SK-N-SH (cell line): ENCODE data around the gene NRTN.
"Not testable (repeated sequence)": the region's sequence is repeated elsewhere in the genome, so short reads cannot be mapped to it uniquely, and the experiment has no call there.

Experiments
- CTCF ChIP-seq: fragments of 200-600 bp; sonication (generic); IDR thresholded peaks from 2 replicates; pipeline ENCODE4 v1.6.1; 2017; ENCODE audit warnings: antibody characterized with exemption, mild to moderate bottlenecking, moderate library complexity
- EP300 ChIP-seq, 2 experiments: IDR thresholded peaks; 2 replicates each; pipeline versions ENCODE4 v1.4.0 to v1.6.1; 2012; ENCODE audit warnings: borderline replicate concordance in 1 of 2, low read depth in 1 of 2, low read length in 1 of 2
- EZH2phosphoT487 ChIP-seq: fragments of 200-600 bp; sonication (generic); IDR thresholded peaks from 2 replicates; pipeline ENCODE4 v1.6.1; 2017; ENCODE audit warnings: low read depth, mixed run types, mild to moderate bottlenecking, antibody characterized with exemption, moderate library complexity, borderline replicate concordance
- MXI1 ChIP-seq: IDR thresholded peaks from 2 replicates; pipeline ENCODE4 v1.6.1; 2012; ENCODE audit warnings: mild to moderate bottlenecking, low read depth, low read length, improper control_type of control experiment
- NRF1 ChIP-seq: IDR thresholded peaks from 2 replicates; pipeline ENCODE4 v1.6.1; 2012; ENCODE audit warnings: low read depth, mild to moderate bottlenecking, low read length
- RAD21 ChIP-seq: IDR thresholded peaks from 2 replicates; pipeline ENCODE4 v1.6.1; 2012; ENCODE audit warnings: mild to moderate bottlenecking, low read length
- REST ChIP-seq: IDR thresholded peaks from 2 replicates; pipeline ENCODE4 v1.6.1; 2012; ENCODE audit warnings: mild to moderate bottlenecking, low read depth, low read length, moderate library complexity
- SMC3 ChIP-seq: IDR thresholded peaks from 2 replicates; pipeline ENCODE4 v1.6.1; 2012; ENCODE audit warnings: low read depth, low read length, improper control_type of control experiment
- TF ChIP-seq, protein P1 (sequence below): IDR thresholded peaks from 2 replicates; pipeline ENCODE4; 2012

GRCh38 chr19:5780916-5781315 lies 24.0 kb upstream of the NRTN start:
- TF ChIP-seq, protein P1, sequence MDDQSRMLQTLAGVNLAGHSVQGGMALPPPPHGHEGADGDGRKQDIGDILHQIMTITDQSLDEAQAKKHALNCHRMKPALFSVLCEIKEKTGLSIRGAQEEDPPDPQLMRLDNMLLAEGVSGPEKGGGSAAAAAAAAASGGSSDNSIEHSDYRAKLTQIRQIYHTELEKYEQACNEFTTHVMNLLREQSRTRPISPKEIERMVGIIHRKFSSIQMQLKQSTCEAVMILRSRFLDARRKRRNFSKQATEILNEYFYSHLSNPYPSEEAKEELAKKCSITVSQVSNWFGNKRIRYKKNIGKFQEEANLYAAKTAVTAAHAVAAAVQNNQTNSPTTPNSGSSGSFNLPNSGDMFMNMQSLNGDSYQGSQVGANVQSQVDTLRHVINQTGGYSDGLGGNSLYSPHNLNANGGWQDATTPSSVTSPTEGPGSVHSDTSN: not testable (repeated sequence)
- TF ChIP-seq SMC3; NRF1; REST; MXI1; EZH2phosphoT487; RAD21; CTCF; EP300 (IDR thresholded peaks at IDR 0.05; ENCODE audit: borderline replicate concordance in 1 of 2, low read depth in 1 of 2, low read length in 1 of 2): not testable (repeated sequence)
